IMR-90 (cell line): ENCODE results near the gene COL27A1. TPM values are rescaled to one million over a fixed set of nuclear protein-coding genes. Genes with fewer than 3 reads are reported as not detected.
A peak's percentile ranks its signal among the peaks of the same experiment; 100 is the strongest.

Source experiments
- ATAC-seq: fragments of 200-7000 bp; cut with Tn5 transposase; 2 replicates; pipeline ENCODE4 v1.9.1; 2020; ENCODE audit warnings: low read depth, mild to moderate bottlenecking, moderate library complexity
- BruUV-seq: library from RNA; stranded (reverse); fragments of 400-500 nt; replicated peaks from 2 replicates; lab custom pipeline; 2021; lab: Mats Ljungman, UMichigan
- CTCF ChIA-PET: fragments of 300-600 bp; formaldehyde crosslinking; extraction: SDS; loops from one replicate; lab custom pipeline; 2021; ENCODE audit warnings: antibody characterized with exemption; lab: Yijun Ruan, JAX
- POLR2A ChIA-PET: fragments of 300-600 bp; sonication (Branson Sonifier 250); formaldehyde crosslinking; loops from one replicate; lab custom pipeline; 2022; ENCODE audit warnings: antibody characterized with exemption; ENCODE audit not compliant: unreplicated experiment; lab: Charles Lee
- DNase-seq: peaks from one replicate; pipeline ENCODE4 v3.0.0; 2013
- H2AFZ ChIP-seq: replicated peaks from 2 replicates; pipeline ENCODE3; 2013; ENCODE audit warnings: low read length, mild to moderate bottlenecking; ENCODE audit not compliant: poor library complexity
- H2AK5ac ChIP-seq: 2 replicates; pipeline ENCODE4 v1.6.1; 2013; ENCODE audit warnings: low read depth, low read length, inconsistent platforms
- H2AK9ac ChIP-seq: replicated peaks from 2 replicates; pipeline ENCODE3; 2013; ENCODE audit warnings: mild to moderate bottlenecking, low read depth, low read length, moderate library complexity; ENCODE audit not compliant: poor library complexity
- H2BK120ac ChIP-seq: 2 replicates; pipeline ENCODE4 v1.6.1; 2013; ENCODE audit warnings: low read depth, low read length, inconsistent platforms
- H2BK15ac ChIP-seq: 3 replicates; pipeline ENCODE4 v1.6.1; 2013; ENCODE audit warnings: low read depth, low read length, inconsistent platforms
- H2BK20ac ChIP-seq: 2 replicates; pipeline ENCODE4 v1.6.1; 2013; ENCODE audit warnings: low read depth, mild to moderate bottlenecking, inconsistent platforms, low read length, moderate library complexity
- H2BK5ac ChIP-seq: 2 replicates; pipeline ENCODE4 v1.6.1; 2013; ENCODE audit warnings: mild to moderate bottlenecking, low read depth, low read length, inconsistent platforms; ENCODE audit not compliant: poor library complexity, severe bottlenecking
- H3K14ac ChIP-seq: replicated peaks from 2 replicates; pipeline ENCODE4 v1.6.1; 2013; ENCODE audit warnings: low read depth, low read length, inconsistent platforms
- H3K18ac ChIP-seq: 2 replicates; pipeline ENCODE4 v1.6.1; 2013; ENCODE audit warnings: low read depth, low read length, control low read depth
- H3K23ac ChIP-seq: 2 replicates; pipeline ENCODE4 v1.6.1; 2013; ENCODE audit warnings: low read depth, low read length, inconsistent platforms
- H3K27ac ChIP-seq: 2 replicates; pipeline ENCODE4 v1.5.1; 2013; ENCODE audit warnings: mild to moderate bottlenecking, control low read depth, low read length; ENCODE audit not compliant: insufficient read depth
- H3K27me3 ChIP-seq: 2 replicates; pipeline ENCODE4 v1.6.1; 2013; ENCODE audit warnings: low read length; ENCODE audit not compliant: control insufficient read depth, insufficient read depth
- H3K36me3 ChIP-seq: 2 replicates; pipeline ENCODE4 v1.6.1; 2013; ENCODE audit warnings: low read length, mixed read lengths; ENCODE audit not compliant: control insufficient read depth, insufficient read depth
- H3K4ac ChIP-seq: 2 replicates; pipeline ENCODE4 v1.6.1; 2013; ENCODE audit warnings: low read depth, low read length, inconsistent platforms
- H3K4me1 ChIP-seq: 2 replicates; pipeline ENCODE4 v1.6.1; 2013; ENCODE audit warnings: low read length, mixed read lengths; ENCODE audit not compliant: control insufficient read depth, insufficient read depth
- H3K4me2 ChIP-seq: 2 replicates; pipeline ENCODE4 v1.6.1; 2013; ENCODE audit warnings: low read depth, mild to moderate bottlenecking, control low read depth, low read length, moderate library complexity
- H3K4me3 ChIP-seq: 2 replicates; pipeline ENCODE4 v1.5.1; 2013; ENCODE audit warnings: low read depth, mild to moderate bottlenecking, control low read depth, low read length, moderate library complexity; ENCODE audit not compliant: insufficient read depth
- H3K56ac ChIP-seq: 2 replicates; pipeline ENCODE4 v1.6.1; 2013; ENCODE audit warnings: low read length, inconsistent platforms; ENCODE audit not compliant: insufficient read depth; ENCODE audit errors: extremely low read depth
- H3K79me1 ChIP-seq, 2 experiments: 2 replicates each; pipeline ENCODE4 v1.6.1; 2013; ENCODE audit warnings: low read length in 2 of 2, inconsistent platforms in 1 of 2, low read depth in 1 of 2
- H3K9ac ChIP-seq: 2 replicates; pipeline ENCODE4 v1.6.1; 2013; ENCODE audit warnings: low read depth, low read length, control low read depth
- H3K9me1 ChIP-seq: 2 replicates; pipeline ENCODE4 v1.6.1; 2013; ENCODE audit warnings: low read length, inconsistent platforms; ENCODE audit not compliant: insufficient read depth
- H3K9me3 ChIP-seq: 2 replicates; pipeline ENCODE4 v1.6.1; 2013; ENCODE audit warnings: low read length; ENCODE audit not compliant: control insufficient read depth, insufficient read depth
- H4K20me1 ChIP-seq: 2 replicates; pipeline ENCODE4 v1.6.1; 2013; ENCODE audit warnings: low read length, inconsistent platforms; ENCODE audit not compliant: insufficient read depth
- H4K5ac ChIP-seq: 2 replicates; pipeline ENCODE4 v1.6.1; 2013; ENCODE audit warnings: mild to moderate bottlenecking, low read depth, low read length, control low read depth
- H4K8ac ChIP-seq, 2 experiments: 2 replicates each; pipeline ENCODE4 v1.6.1; 2013; ENCODE audit warnings: low read depth in 2 of 2, low read length in 2 of 2, control low read depth in 1 of 2, inconsistent platforms in 1 of 2
- H4K91ac ChIP-seq: 2 replicates; pipeline ENCODE4 v1.6.1; 2013; ENCODE audit warnings: low read depth, low read length, inconsistent platforms; ENCODE audit not compliant: insufficient read depth
- BHLHE40 ChIP-seq: fragments of 150-350 bp; IDR thresholded peaks from 2 replicates; pipeline ENCODE4 v1.6.1; 2016; ENCODE audit warnings: mild to moderate bottlenecking, low read depth, low read length
- CEBPB ChIP-seq: IDR thresholded peaks from 2 replicates; pipeline ENCODE4 v1.6.1; 2012; ENCODE audit warnings: low read depth, low read length, improper control_type of control experiment
- CTCF ChIP-seq: conservative IDR thresholded peaks from 2 replicates; pipeline ENCODE4 v1.5.1; 2012; ENCODE audit warnings: mild to moderate bottlenecking, low read depth, low read length, improper control_type of control experiment
- ELK1 ChIP-seq: fragments of 150-350 bp; IDR thresholded peaks from 2 replicates; pipeline ENCODE4 v1.6.1; 2016; ENCODE audit warnings: low read depth, mild to moderate bottlenecking, low read length, moderate library complexity, borderline replicate concordance
- FOS ChIP-seq: fragments of 150-350 bp; IDR thresholded peaks from 2 replicates; pipeline ENCODE4 v1.6.1; 2016; ENCODE audit warnings: low read depth, low read length
- MAFK ChIP-seq: IDR thresholded peaks from 2 replicates; pipeline ENCODE4 v1.6.1; 2012; ENCODE audit warnings: low read depth, low read length, improper control_type of control experiment
- MAZ ChIP-seq: IDR thresholded peaks from 2 replicates; pipeline ENCODE4 v1.6.1; 2012; ENCODE audit warnings: low read depth, mild to moderate bottlenecking, low read length, improper control_type of control experiment, moderate library complexity, borderline replicate concordance
- MXI1 ChIP-seq: IDR thresholded peaks from 2 replicates; pipeline ENCODE4 v1.6.1; 2012; ENCODE audit warnings: low read depth, mild to moderate bottlenecking, low read length, moderate library complexity, borderline replicate concordance
- NFE2L2 ChIP-seq: fragments of 150-350 bp; IDR thresholded peaks from 2 replicates; pipeline ENCODE4 v1.6.1; 2016; ENCODE audit warnings: low read depth, mild to moderate bottlenecking, low read length
- POLR2A ChIP-seq: IDR thresholded peaks from 2 replicates; pipeline ENCODE4 v1.6.1; 2012; ENCODE audit warnings: mild to moderate bottlenecking, low read depth, low read length
- RAD21 ChIP-seq: IDR thresholded peaks from 2 replicates; pipeline ENCODE4 v1.6.1; 2012; ENCODE audit warnings: low read length, improper control_type of control experiment
- RCOR1 ChIP-seq: IDR thresholded peaks from 2 replicates; pipeline ENCODE4 v1.6.1; 2012; ENCODE audit warnings: mild to moderate bottlenecking, low read length, improper control_type of control experiment; ENCODE audit not compliant: insufficient replicate concordance
- RFX5 ChIP-seq: IDR thresholded peaks from 2 replicates; pipeline ENCODE4 v1.8.0; 2012; ENCODE audit warnings: low read depth, mild to moderate bottlenecking, low read length, moderate library complexity
- SMC3 ChIP-seq: fragments of 150-350 bp; IDR thresholded peaks from 2 replicates; pipeline ENCODE4 v1.6.1; 2016; ENCODE audit warnings: low read depth, mild to moderate bottlenecking, antibody characterized with exemption, low read length, moderate library complexity
- WGBS, 2 experiments: methylation state at CpG; one replicate each; pipeline versions ENCODE4 v1.1.5 to v1.1.7; 2013; ENCODE audit warnings: missing lambda C conversion rate in 2 of 2; ENCODE audit not compliant: insufficient read length in 1 of 2; ENCODE audit errors: extremely low coverage in 2 of 2; 5-methylcytosine and 5-hydroxymethylcytosine counted together
- dilution Hi-C: fragments of 300-500 bp; cut with HindIII; formaldehyde crosslinking; loops from one replicate; pipeline ENCODE4 v1.14.3; 2018; ENCODE audit warnings: low sequenced_read_pairs; ENCODE audit not compliant: unreplicated experiment
- in situ Hi-C: fragments of 300-500 bp; cut with MboI; formaldehyde crosslinking; loops from 3 replicates; pipeline ENCODE4 v1.14.3; 2019; ENCODE audit warnings: low sequenced_read_pairs, inconsistent platforms, mixed read lengths
- intact Hi-C: fragments of 100-400 bp; cut with micrococcal nuclease; formaldehyde crosslinking; loops from 2 replicates; pipeline ENCODE4 v1.10.0; 2022
- polyA plus RNA-seq, 3 experiments: library from polyadenylated mRNA; depleted of rRNA; stranded (reverse); fragments of >200 nt; gene quantifications; 2 replicates each; pipeline ENCODE4 v1.2.3, GENCODE V29; 2012; ENCODE audit warnings: low replicate concordance in 1 of 3
- total RNA-seq: library from RNA; depleted of rRNA; stranded (reverse); fragments of >200 nt; gene quantifications from 2 replicates; pipeline ENCODE4 v1.2.3, GENCODE V29; 2012

The COL27A1 gene
- total and polyA plus RNA-seq, 2 of the 4 experiments (the other 2 are of a cell fraction) = 3.2 to 18.3 TPM

- TF ChIP-seq MAFK = no peak
These were observed 109.6 kb downstream of the COL27A1 start (continued) for GRCh38 chr9:114264806-114265550.

- intact Hi-C loops = no loop called here
- TF ChIP-seq POLR2A (no peak), MAFK (no peak), SMC3 (no peak), RFX5 (no peak), CTCF (no peak), MAZ (no peak), ELK1 (no peak), NFE2L2 (no peak), FOS (no peak), CEBPB (no peak), MXI1 (no peak), RAD21 (no peak), RCOR1 (no peak), BHLHE40 (no peak)
These were observed 111.6 kb downstream of the COL27A1 start for GRCh38 chr9:114266969-114267368.

More at GRCh38 chr9:114266969-114267368, 111.6 kb downstream of the COL27A1 start:
- ATAC-seq = no peak
- Histone ChIP-seq H3K9me1 (no peaks in the 10 kb centered on the region; the same call in 1 of the 2 replicates), H4K20me1 (no peaks in the 10 kb centered on the region), H3K4me2 (no peak overlapping the region), H3K9me3 (no peaks in the 10 kb centered on the region), H3K4me1 (peaks cover 2% of the 10 kb centered on the region; the same call in 1 of the 2 replicates), H3K9ac (no peak overlapping the region), H4K8ac (no peak overlapping the region), H3K14ac (no peak overlapping the region), H2AK9ac (peak overlapping the region; percentile 40), H4K91ac (no peak overlapping the region), H3K36me3 (peaks cover 8% of the 10 kb centered on the region; the same call in 1 of the 2 replicates), H2AFZ (no peak overlapping the region), H2BK20ac (no peak overlapping the region), H3K4ac (no peak overlapping the region), H3K27ac (no peak overlapping the region), H2AK5ac (no peak overlapping the region; the same call in 1 of the 2 replicates), H3K4me3 (no peak overlapping the region), H3K79me1 (no peaks in the 10 kb centered on the region), H3K27me3 (no peaks in the 10 kb centered on the region), H2BK15ac (no peak overlapping the region), H2BK120ac (no peak overlapping the region), H2BK5ac (no peak overlapping the region), H3K18ac (no peak overlapping the region), H3K23ac (no peak overlapping the region), H3K56ac (no peak overlapping the region), H4K5ac (no peak overlapping the region)
- dilution Hi-C loops = no loop called here
- CTCF ChIA-PET = interaction anchor here (0.7 kb wide), 1 partner anchor 159 kb away, joined by 3 read pairs; no protein-coding TSS in a partner anchor
- BruUV-seq = no TSS peak
- peak; percentile 68 for DNase-seq
- POLR2A ChIA-PET = no interaction called here
- no CpG with 5 or more reads among the region's 6 CpGs for WGBS, 2 experiments
- in situ Hi-C loops = no loop called here
